Adrenal gland (tissue), 5 donors: ENCODE data around the gene PBX2.

Experiments
- POLR2A ChIP-seq, 2 donors: fragments of 450-650 bp; IDR thresholded peaks; one replicate each; pipeline ENCODE4 v1.6.1; 2017; ENCODE audit warnings: antibody characterized with exemption in 2 of 2, mild to moderate bottlenecking in 2 of 2, moderate library complexity in 1 of 2
- TF ChIP-seq, protein P1 (sequence below), 6 experiments: fragments of 450-650 bp in 4 of 6; fragments of 200-600 bp in 2 of 6; sonication (generic) in 1 of 6; IDR thresholded peaks; 1 replicate in 5 of 6; 2 replicates in 1 of 6; pipeline versions ENCODE4 v1.5.1 to v1.8.0; 2016 to 2021; ENCODE audit warnings: antibody characterized with exemption in 6 of 6, mild to moderate bottlenecking in 2 of 6, moderate library complexity in 1 of 6
- donor health status: DM: no; HTN: no; CAD: no.

DNA sequence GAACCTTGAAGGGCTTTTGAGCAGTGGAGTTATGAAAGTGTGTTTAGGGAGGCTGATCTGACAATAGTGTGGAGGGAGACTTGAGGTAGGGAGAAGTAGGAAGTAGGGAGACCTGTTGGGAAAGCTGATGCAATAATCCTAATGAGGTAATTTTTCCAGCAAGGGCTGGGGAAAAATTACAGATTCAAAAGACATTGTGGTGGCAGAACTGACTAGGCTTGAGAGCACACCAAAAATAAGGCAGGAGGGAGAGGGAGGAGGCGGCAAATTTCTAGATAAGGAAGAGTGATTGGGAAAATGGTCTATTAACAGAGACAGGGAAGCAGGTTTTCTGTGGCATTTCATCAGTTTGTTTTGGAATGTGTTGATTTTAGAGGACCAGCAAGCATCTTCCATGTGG is 43.7 kb downstream of the PBX2 start:
- no peak for TF ChIP-seq POLR2A (IDR thresholded peaks at IDR 0.05)
- TF ChIP-seq, protein P1, sequence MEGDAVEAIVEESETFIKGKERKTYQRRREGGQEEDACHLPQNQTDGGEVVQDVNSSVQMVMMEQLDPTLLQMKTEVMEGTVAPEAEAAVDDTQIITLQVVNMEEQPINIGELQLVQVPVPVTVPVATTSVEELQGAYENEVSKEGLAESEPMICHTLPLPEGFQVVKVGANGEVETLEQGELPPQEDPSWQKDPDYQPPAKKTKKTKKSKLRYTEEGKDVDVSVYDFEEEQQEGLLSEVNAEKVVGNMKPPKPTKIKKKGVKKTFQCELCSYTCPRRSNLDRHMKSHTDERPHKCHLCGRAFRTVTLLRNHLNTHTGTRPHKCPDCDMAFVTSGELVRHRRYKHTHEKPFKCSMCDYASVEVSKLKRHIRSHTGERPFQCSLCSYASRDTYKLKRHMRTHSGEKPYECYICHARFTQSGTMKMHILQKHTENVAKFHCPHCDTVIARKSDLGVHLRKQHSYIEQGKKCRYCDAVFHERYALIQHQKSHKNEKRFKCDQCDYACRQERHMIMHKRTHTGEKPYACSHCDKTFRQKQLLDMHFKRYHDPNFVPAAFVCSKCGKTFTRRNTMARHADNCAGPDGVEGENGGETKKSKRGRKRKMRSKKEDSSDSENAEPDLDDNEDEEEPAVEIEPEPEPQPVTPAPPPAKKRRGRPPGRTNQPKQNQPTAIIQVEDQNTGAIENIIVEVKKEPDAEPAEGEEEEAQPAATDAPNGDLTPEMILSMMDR (IDR thresholded peaks at IDR 0.05), result no peak
